NCI-H524 treated with DMSO at 0.1 percent for 48 hours (cell line): Measurements from ENCODE around the gene USP35.

Source experiments
- DNase-seq: peaks from one replicate; lab custom pipeline; 2025; lab: John Stamatoyannopoulos, UW

USP35 gene

DNA sequence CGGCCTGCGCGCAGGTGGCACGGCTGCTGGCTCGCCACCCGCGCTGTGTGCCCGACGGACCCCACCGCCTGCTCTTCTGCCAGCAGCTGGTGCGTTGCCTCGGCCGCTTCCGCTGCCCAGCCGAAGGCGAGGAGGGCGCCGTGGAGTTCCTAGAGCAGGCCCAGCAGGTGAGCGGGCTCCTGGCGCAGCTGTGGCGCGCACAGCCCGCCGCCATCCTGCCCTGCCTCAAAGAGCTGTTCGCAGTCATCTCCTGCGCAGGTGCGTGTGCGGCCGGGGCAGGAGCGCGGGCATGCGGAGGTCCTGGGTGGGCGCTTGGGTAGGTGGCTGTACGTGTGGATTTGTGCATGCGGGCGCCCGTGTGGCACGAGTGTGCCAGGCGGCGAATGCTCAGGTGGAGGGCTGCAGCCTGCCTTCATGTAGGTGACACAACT, 8.0 kb downstream of the USP35 start:
- no peak for DNase-seq

DNA sequence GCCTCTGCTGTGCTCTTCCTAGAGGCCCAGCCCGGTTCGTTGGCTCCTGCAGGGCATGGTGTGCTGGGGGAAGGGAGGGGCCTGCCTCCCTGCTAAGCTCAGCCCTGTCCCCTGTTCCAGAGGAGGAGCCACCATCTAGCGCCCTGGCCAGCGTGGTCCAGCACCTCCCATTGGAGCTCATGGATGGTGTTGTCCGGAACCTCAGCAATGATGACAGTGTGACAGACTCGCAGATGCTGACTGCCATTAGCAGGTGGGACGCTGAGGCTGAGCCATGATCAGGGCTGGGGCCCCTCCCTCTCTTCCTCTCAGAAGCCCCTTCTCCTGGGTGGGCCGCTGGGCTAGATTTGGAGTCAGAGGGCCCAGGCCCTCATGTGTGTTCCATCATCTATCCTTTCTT, 9.1 kb downstream of the USP35 start:
- DNase-seq: no peak

GRCh38 chr11:78199015-78199652, 10.4 kb downstream of the USP35 start:
- DNase-seq: no peak

DNA sequence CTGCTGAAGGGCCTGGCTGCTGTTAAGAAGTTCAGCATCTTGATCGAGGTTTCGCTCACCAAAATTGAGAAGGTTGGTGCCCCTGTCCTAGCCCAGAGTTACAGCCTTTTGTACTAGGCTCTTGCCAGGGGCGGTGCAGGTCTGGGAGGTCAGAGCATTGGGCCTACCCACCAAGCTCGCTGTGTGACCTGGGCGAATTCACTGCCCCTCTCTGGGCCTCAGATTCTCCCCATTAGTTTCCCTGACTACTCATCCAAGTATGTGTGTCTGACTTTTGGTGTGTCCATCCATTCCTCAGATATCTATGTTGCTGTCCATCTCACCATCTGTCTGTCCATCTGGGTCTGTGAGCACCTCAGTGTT, 10.9 kb downstream of the USP35 start:
- no peak for DNase-seq

GRCh38 chr11:78200061-78200460, 11.3 kb downstream of the USP35 start:
- no peak for DNase-seq

DNA sequence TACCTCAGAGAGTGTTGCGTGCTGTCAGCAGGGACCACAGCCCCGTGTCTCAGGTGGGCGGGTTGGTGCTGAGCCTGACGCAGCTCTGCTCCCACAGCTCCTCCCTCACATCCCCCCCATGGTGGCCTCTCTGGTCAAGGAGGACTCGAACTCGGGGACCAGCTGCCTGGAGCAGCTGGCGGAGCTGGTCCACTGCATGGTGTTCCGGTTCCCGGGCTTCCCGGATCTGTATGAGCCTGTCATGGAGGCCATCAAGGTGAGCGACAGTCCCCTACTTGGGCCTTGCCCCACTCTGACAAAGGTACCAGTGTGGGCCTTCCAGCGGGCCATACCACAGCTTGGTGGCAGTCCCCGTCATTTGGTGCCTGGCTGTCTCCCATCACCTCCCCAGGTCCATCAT, 11.8 kb downstream of the USP35 start:
- no peak for DNase-seq

GRCh38 chr11:78201096-78201818, 12.5 kb downstream of the USP35 start:
- DNase-seq: no peak

DNA sequence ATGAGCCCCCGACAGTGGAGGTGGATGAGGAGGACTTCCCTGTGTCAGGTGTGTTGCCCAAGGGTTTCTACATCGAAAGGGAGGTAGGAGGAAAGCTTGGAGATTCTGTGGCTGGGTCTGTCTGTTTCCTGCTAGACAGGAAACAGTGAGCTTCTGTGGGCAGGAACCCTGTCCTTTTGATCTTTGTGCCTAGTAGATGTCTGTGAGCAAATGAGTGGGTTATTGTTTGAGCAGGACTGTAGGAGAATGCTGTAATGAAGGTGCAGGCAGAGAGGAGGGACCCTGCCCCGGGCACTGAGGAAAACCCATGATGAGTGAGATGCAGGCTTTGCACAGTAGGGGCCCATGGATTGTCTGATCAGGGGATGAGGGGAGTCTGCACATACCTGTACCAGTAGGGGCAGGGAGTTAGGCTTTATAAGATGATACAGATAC, 14.0 kb downstream of the USP35 start:
- no peak for DNase-seq

DNA sequence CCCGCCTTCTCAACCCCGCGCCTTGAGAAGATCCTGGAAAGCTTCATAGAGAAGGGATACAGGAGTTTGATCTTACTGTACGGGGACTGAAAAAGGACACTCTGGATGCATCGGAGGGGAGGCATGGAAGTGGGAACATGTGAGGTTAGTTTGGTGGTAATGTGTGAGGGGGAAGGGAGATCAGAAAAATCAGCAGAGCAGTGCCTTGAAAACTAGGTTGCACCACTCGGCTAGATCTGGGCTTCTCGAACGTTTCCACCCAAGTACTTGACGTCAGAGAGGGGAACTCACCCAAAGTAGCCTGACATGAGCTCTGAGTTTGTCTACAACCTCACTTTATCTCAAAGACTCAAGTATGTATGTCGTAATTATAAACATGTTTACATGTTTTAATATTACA, 14.5 kb downstream of the USP35 start:
- DNase-seq: no peak

DNA sequence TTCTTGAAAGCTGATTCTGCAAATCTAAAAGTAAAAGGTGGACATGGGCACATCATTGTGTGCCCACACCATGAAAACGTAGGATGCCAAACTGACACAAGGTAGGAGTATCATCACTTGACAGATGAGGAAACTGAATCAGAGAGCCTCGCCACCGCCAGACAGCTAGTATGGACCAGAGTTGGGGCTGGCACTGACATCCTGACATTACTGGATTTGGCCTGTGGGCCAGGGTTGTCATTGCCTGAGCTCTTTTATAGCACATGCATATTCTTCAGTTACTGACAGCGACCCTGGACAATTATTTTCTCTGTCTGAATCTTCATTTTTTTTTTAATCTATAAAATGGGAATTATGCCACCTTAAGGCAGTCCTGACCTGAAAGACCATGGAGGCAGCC, 16.5 kb downstream of the USP35 start:
- DNase-seq: no peak

DNA sequence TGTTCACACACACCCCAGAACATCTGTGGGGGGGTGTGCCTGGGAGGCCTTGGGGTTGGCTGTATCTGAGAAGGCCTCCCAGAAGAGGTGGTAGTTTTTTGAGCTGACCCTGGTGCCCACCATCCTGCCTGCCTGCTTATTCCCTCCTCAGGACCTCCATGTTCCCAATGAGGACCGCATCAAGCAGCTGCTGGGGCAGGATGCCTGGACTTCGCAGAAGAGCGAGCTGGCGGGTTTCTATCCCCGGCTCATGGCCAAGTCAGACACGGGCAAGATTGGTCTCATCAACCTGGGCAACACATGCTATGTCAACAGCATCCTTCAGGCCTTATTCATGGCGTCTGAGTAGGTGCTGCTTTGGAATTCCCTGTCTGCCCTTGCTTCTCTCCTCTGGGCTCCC, 17.0 kb downstream of the USP35 start:
- DNase-seq: no peak

DNA sequence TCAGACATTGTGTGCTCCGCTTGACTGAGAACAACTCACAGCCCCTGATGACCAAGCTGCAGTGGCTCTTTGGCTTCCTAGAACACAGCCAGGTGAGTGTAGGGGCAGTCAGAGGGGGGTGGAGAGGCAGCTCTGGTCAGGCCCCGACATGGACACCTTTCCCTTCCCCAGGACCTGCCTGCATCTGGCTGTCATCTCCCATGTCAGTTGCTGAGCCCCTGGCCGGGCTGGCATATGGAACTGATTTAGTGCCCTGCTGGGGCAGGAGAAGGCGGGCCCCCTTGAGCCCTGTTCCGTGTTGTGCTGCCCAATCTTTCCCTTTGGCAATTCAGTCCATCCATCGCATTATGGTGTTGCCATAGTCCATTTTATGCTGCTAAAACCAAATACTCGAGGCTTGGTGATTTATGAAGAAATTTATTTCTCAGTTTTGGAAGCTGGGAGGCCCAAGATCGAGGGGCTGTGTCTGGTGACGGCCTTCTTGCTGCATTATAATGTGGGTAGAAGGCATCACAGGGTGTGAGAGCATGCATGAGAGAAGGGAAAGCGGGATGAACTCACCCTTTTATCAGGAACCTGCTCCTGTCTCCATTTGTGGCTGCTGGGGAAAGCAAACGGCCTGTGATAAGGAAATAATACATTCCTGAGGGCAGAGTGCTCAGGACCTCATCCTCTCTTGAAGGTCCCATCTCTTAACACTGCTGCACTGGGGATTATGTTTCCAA, 19.0 kb downstream of the USP35 start:
- DNase-seq: no peak

DNA sequence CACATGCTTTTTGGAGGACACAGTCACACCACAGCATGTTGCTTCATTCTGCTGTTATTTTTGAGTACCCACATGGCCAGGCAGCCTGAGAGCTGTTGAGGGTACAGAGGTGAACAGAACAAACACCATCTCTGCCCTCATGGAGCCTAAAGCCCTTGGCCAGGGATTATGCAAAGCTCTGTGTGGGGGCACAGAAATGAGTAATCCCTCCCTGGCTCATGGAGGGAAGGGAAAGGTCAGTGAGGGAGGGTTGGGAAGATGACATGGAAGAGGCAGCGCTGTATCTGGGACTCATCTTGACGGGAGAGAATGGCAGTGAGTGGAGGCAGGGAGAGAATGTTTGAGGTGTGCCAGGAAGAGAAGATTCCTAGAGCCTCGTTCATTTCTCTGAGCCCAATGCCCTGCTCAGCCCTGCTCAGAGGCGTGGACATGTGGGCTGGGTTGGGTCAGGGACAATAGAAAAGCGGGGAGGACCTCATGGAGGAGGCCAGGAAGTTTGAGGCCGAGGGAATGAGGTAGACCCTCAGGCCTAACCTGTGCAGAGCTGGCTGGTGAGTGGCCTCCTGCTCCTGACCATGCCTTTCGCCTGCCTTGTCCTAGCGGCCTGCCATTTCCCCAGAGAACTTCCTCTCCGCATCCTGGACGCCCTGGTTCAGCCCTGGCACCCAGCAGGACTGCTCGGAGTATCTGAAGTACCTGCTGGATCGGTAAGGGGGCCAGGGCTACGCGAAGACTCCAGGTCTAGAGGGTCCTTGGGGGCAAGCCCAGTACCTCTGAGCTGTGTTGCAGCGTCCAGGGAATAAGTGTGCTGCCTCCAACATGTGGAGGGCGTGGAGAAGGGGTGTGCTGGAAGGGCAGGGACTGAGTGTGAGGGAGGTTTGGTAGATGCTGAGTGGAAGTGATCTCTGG, 19.8 kb downstream of the USP35 start:
- no peak for DNase-seq

- no peak for DNase-seq
These were observed 20.8 kb downstream of the USP35 start for GRCh38 chr11:78209478-78209877.

DNA sequence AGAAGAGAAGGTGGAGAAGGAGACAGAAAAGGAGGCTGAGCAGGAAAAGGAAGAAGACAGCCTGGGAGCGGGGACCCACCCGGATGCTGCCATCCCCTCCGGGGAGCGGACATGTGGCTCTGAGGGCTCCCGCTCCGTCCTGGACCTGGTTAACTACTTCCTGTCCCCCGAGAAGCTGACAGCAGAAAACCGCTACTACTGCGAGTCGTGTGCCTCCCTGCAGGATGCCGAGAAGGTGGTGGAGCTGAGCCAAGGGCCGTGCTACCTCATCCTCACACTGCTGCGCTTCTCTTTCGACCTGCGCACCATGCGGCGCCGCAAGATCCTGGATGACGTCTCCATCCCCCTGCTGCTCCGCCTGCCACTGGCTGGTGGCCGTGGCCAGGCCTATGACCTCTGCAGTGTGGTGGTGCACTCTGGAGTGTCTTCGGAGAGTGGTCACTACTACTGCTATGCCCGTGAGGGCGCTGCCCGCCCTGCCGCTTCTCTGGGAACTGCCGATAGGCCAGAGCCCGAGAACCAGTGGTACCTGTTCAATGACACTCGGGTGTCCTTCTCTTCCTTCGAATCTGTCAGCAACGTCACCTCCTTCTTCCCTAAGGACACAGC, 21.4 kb downstream of the USP35 start:
- DNase-seq: no peak

DNA sequence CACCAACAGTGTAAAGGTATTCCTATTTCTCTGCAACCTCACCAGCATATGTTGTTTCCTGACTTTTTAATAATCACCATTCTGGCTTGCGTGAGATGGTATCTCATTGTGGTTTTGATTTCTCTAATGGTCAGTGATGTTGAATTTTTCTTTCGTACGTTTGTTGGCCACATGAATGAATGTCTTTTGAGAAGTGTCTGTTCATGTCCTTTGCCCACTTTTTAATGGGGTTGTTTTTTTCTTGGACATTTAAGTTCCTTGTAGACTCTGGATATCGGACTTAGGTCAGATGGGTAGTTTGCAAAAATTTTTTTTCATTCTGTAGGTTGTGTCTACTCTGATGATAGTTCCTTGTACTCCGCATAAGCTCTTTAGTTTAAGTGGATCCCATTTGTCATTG, 22.8 kb downstream of the USP35 start:
- DNase-seq: no peak

DNA sequence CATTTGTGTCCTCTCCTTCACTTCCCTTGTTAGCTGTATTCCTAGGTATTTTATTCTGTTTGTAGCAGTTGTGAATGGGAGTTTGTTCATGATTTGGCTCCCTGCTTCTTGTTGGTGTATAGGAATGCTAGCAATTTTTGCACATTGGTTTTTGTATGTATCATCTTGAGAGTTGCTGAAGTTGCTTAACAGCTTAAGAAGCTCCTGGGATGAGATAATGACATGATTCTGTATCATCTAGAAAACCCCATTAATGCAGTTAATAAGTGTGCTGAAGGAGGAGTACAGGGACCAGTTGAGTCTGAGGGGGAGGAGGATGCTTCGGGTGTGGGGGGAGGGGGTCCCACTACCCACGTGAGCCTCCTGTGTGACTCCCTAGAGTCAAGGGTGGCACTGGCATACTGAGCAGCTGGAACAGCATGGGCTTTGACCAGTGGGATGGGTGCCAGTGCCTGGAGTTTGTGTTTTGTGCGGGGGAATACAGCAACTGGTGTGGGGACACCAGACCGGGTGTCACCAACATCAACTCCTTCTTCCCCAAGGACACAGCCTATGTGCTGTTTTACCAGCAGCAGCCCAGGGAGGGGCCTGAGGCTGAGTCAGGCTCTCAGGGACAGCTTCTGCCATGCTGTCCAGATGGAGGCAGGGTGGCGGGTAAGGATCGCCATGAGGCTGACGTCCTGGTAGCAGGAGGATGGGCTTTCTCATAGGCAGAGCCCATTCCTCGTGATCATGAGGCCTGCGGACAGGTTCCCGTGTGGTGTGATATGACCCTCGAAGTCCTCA, 24.1 kb downstream of the USP35 start:
- DNase-seq: no peak

GRCh38 chr11:78213526-78214330, 25.0 kb downstream of the USP35 start:
- no peak for DNase-seq

- no peak for DNase-seq
These were observed 25.8 kb downstream of the USP35 start for GRCh38 chr11:78214331-78215194.
